Endodermal cell (in vitro differentiated cells): ENCODE measurements around the gene CTAGE9. TPM values are rescaled to one million over a fixed set of nuclear protein-coding genes. Genes with fewer than 3 reads are reported as not detected.
"Not testable (repeated sequence)": the region's sequence is repeated elsewhere in the genome, so short reads cannot be mapped to it uniquely, and the experiment has no call there.

ENCODE experiments used
- DNase-seq: peaks from one replicate; pipeline ENCODE4 v3.0.0-alpha.2; 2017
- H3K27ac ChIP-seq: 2 replicates; pipeline ENCODE4 v1.5.1; 2013; ENCODE audit warnings: mild to moderate bottlenecking, low read depth, low read length, moderate library complexity
- H3K27me3 ChIP-seq: 2 replicates; pipeline ENCODE4 v1.6.1; 2013; ENCODE audit warnings: mild to moderate bottlenecking, low read length, moderate library complexity; ENCODE audit not compliant: insufficient read depth, control insufficient read depth, poor library complexity, severe bottlenecking
- H3K36me3 ChIP-seq: 2 replicates; pipeline ENCODE4 v1.7.0; 2013; ENCODE audit warnings: mild to moderate bottlenecking, low read length, moderate library complexity; ENCODE audit not compliant: control insufficient read depth, insufficient read depth
- H3K4me1 ChIP-seq: one replicate; pipeline ENCODE4 v1.7.0; 2013; ENCODE audit warnings: low read length; ENCODE audit not compliant: control insufficient read depth, insufficient read depth
- H3K4me3 ChIP-seq: 2 replicates; pipeline ENCODE4 v1.5.1; 2013; ENCODE audit warnings: mild to moderate bottlenecking, low read length, moderate library complexity
- H3K9ac ChIP-seq: 2 replicates; pipeline ENCODE4 v1.6.1; 2013; ENCODE audit warnings: mild to moderate bottlenecking, low read length, moderate library complexity; ENCODE audit not compliant: poor library complexity, severe bottlenecking; ENCODE audit errors: extremely low read depth
- H3K9me3 ChIP-seq: 2 replicates; pipeline ENCODE4 v1.6.1; 2013; ENCODE audit warnings: mild to moderate bottlenecking, low read length, moderate library complexity; ENCODE audit not compliant: control insufficient read depth
- H3K27ac Mint-ChIP-seq: 2 replicates; pipeline ENCODE4 v1.8.0; 2020; ENCODE audit warnings: mixed read lengths
- H3K27me3 Mint-ChIP-seq: 2 replicates; pipeline ENCODE4 v1.8.0; 2021; ENCODE audit warnings: mild to moderate bottlenecking, mixed read lengths; ENCODE audit not compliant: insufficient read depth
- H3K36me3 Mint-ChIP-seq: 2 replicates; pipeline ENCODE4 v1.8.0; 2020; ENCODE audit warnings: low read depth, mixed read lengths
- H3K4me1 Mint-ChIP-seq: 2 replicates; pipeline ENCODE4 v1.8.0; 2020; ENCODE audit warnings: mixed read lengths
- H3K4me3 Mint-ChIP-seq: 2 replicates; pipeline ENCODE4 v1.8.0; 2020; ENCODE audit warnings: mild to moderate bottlenecking, moderate library complexity, mixed read lengths
- H3K9me3 Mint-ChIP-seq: 2 replicates; pipeline ENCODE4 v1.8.0; 2020; ENCODE audit warnings: mild to moderate bottlenecking, mixed read lengths
- CTCF ChIP-seq: fragments of 200-600 bp; sonication (generic); conservative IDR thresholded peaks from 2 replicates; pipeline ENCODE4 v1.5.0; 2021; ENCODE audit warnings: antibody characterized with exemption, mild to moderate bottlenecking
- WGBS, 2 experiments: methylation state at CpG; one replicate each; pipeline versions ENCODE4 v1.1.5 to v1.1.7; 2013; ENCODE audit warnings: missing lambda C conversion rate in 2 of 2, mixed read lengths in 1 of 2; ENCODE audit not compliant: insufficient coverage in 1 of 2, insufficient read length in 1 of 2; 5-methylcytosine and 5-hydroxymethylcytosine counted together
- total RNA-seq, 2 donors: library from RNA; stranded (reverse); fragmentation: NEBNext Ultra II Directional in 1 of 2; extraction: Animal tissue kit (Norgen Biotek cat#: 25700) in 1 of 2; gene quantifications; 2 replicates in 1 of 2; 3 replicates in 1 of 2; pipeline ENCODE4 v1.2.1, GENCODE V29; 2021

CTAGE9 gene
- total RNA-seq, 2 donors from 2014 or later = not detected

DNA sequence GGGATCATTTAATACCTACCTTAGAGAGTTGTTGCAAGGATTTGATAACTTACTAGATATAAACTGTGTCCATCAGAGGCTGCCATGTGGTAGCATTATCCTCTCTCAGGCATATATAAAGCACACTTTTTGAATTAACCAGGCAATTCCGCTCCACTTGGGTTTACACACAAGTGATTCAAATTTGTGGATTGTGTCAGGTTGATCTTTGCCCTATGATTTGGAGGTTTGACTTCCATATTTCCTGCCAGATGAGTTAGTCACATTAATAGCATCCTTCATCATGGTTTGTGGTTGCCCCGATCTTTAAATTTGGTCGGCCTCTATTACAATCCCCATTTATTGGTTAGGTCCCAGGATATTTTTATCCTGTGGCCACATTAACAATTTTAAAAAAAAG, 44.8 kb upstream of the CTAGE9 start:
- no peak for TF ChIP-seq CTCF
- H3K27me3 ChIP-seq = no peaks in the 10 kb centered on the region
- no peak for DNase-seq
- H3K9ac ChIP-seq = no peak overlapping the region
- H3K27ac ChIP-seq = no peak overlapping the region
- Mint-ChIP-seq H3K4me1 (peaks cover 7% of the 10 kb centered on the region), H3K4me3 (no peak overlapping the region), H3K9me3 (peaks cover 3% of the 10 kb centered on the region), H3K27me3 (peaks cover 1% of the 10 kb centered on the region), H3K27ac (no peak overlapping the region), H3K36me3 (no peaks in the 10 kb centered on the region)
- H3K9me3 ChIP-seq = peaks cover 4% of the 10 kb centered on the region
- no peak overlapping the region for H3K4me3 ChIP-seq
- no peaks in the 10 kb centered on the region for H3K36me3 ChIP-seq
- 95 to 100% methylated on average over 2 to 3 of the region's 3 CpGs for WGBS, 2 experiments
- no peaks in the 10 kb centered on the region for H3K4me1 ChIP-seq

DNA sequence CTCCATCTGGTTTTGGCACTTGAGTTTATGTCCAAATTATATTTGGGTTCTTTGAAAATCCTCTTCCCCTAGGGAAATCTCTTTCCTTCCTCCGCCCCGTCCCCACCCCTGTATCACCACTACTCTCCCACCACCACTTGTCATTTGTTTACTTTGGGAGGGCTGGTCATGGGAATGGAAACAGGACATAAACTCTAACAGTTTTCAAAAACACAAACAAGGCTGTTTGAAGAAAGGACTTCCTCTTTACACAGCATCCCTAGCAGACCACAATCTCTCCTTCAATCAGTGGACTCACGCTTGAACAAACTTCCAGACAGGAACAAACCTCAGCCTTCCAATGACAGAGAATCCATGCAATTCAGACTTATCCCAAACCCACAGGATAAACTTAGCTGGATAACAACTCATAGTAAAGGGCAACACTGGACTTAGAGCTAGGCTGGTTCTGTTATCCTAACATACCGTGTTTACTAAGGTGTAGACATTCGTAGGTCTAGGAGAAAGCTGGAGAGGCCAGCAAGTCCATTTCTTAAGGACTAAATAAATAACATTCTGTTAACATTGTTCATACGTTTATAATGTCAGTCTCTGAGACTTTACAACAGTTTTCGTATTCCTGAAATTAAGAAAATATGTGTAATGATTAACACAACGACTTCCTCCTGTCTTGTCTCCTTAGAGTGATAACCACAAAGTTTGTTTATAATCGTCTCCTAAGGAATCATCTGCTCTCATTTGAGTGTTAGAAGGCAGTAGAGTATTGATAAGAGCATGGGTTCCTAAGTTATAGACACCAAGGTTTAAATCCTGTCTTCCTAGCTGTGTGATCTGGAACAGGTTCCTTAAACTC, 44.1 kb upstream of the CTAGE9 start:
- H3K4me3 Mint-ChIP-seq = no peak overlapping the region
- no peak for DNase-seq
- Histone ChIP-seq H3K36me3 (no peaks in the 10 kb centered on the region), H3K4me3 (no peak overlapping the region), H3K9ac (no peak overlapping the region), H3K27me3 (no peaks in the 10 kb centered on the region), H3K27ac (no peak overlapping the region), H3K4me1 (no peaks in the 10 kb centered on the region), H3K9me3 (peaks cover 4% of the 10 kb centered on the region)
- no peak overlapping the region for H3K27ac Mint-ChIP-seq
- H3K9me3 Mint-ChIP-seq = peaks cover 3% of the 10 kb centered on the region
- 92 to 97% methylated on average over 4 to 9 of the region's 9 CpGs for WGBS, 2 experiments
- H3K4me1 Mint-ChIP-seq = peaks cover 7% of the 10 kb centered on the region
- no peak for TF ChIP-seq CTCF
- H3K36me3 Mint-ChIP-seq = no peaks in the 10 kb centered on the region
- peaks cover 1% of the 10 kb centered on the region for H3K27me3 Mint-ChIP-seq

GRCh38 chr6:131754088-131754487, 43.3 kb upstream of the CTAGE9 start:
- 97 to 100% methylated on average over 1 of the region's 1 CpG for WGBS, 2 experiments
- Mint-ChIP-seq H3K27me3 (peaks cover 1% of the 10 kb centered on the region), H3K36me3 (no peaks in the 10 kb centered on the region), H3K4me1 (peaks cover 7% of the 10 kb centered on the region), H3K27ac (no peak overlapping the region), H3K9me3 (peaks cover 3% of the 10 kb centered on the region), H3K4me3 (no peak overlapping the region)
- TF ChIP-seq CTCF = no peak
- Histone ChIP-seq H3K36me3 (no peaks in the 10 kb centered on the region), H3K9ac (no peak overlapping the region), H3K4me1 (no peaks in the 10 kb centered on the region), H3K4me3 (no peak overlapping the region), H3K9me3 (peaks cover 4% of the 10 kb centered on the region), H3K27ac (no peak overlapping the region), H3K27me3 (no peaks in the 10 kb centered on the region)
- no peak for DNase-seq

DNA sequence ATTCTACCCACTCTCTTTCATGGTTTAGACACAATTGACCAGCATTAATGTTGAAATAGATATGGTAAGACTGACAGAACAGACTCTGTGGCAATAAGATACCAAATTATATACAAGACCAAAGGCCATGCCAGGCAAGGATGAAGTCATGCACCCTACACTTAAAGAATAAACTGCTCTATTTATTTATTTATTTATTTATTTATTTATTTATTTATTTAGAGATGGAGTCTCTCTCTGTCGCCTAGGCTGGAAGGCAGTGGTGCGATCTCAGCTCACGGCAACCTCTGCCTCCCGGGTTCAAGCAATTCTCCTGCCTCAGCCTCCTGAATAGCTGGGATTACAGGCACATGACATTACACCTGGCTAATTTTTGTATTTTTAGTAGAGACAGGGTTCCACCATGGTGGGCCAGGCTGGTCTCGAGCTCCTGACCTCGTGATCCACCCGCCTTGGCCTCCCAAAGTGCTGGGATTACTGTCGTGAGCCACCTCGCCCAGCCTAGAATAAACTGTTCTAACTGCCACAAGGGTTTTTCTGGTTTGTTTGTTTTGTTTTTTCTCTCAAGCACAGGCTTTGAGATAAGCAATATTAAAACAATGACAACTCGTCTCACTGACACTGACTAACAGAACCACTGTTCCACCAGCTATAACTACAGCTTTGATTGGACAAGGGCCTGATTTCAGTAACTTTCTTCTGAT, 40.3 kb upstream of the CTAGE9 start:
- H3K4me1 ChIP-seq, H3K4me3 ChIP-seq, H3K9ac ChIP-seq, DNase-seq, H3K27me3 Mint-ChIP-seq, H3K36me3 ChIP-seq, H3K9me3 Mint-ChIP-seq, H3K36me3 Mint-ChIP-seq, H3K27me3 ChIP-seq, H3K4me1 Mint-ChIP-seq, H3K27ac ChIP-seq, H3K27ac Mint-ChIP-seq, H3K4me3 Mint-ChIP-seq, H3K9me3 ChIP-seq: not testable (repeated sequence)
- 91 to 93% methylated on average over 5 to 10 of the region's 10 CpGs for WGBS, 2 experiments
